Psoas muscle (tissue), 8 donors: Measurements from ENCODE around the gene MBOAT7. TPM values are rescaled to one million over a fixed set of nuclear protein-coding genes. Genes with fewer than 3 reads are reported as not detected.
A peak's percentile ranks its signal among the peaks of the same experiment; 100 is the strongest.
"Not testable (repeated sequence)": the region's sequence is repeated elsewhere in the genome, so short reads cannot be mapped to it uniquely, and the experiment has no call there.

Experiments used
- ATAC-seq, 4 donors: fragments of 200-7000 bp; cut with Tn5 transposase; one replicate each; pipeline ENCODE4 v1.9.1; 2020; ENCODE audit warnings: moderate library complexity in 3 of 4, mild to moderate bottlenecking in 2 of 4
- DNase-seq, 2 donors: peaks; one replicate each; pipeline ENCODE4 v3.0.0-alpha.2; 2020
- H3K27ac ChIP-seq: fragments of 200-600 bp; one replicate; pipeline ENCODE4 v1.8.0; 2022
- H3K27me3 ChIP-seq, 3 donors: fragments of 200-600 bp in 1 of 3; one replicate each; pipeline versions ENCODE4 v1.6.1 to v1.8.0; 2013 to 2022; ENCODE audit warnings: low read length in 2 of 3, mild to moderate bottlenecking in 2 of 3, moderate library complexity in 1 of 3; ENCODE audit not compliant: insufficient read depth in 3 of 3
- H3K36me3 ChIP-seq, 2 donors: fragments of 200-600 bp in 1 of 2; one replicate each; pipeline versions ENCODE4 v1.6.1 to v1.8.0; 2013 to 2022; ENCODE audit warnings: low read depth in 1 of 2, mild to moderate bottlenecking in 1 of 2, moderate library complexity in 1 of 2; ENCODE audit not compliant: insufficient read depth in 1 of 2
- H3K4me1 ChIP-seq: fragments of 200-600 bp; one replicate; pipeline ENCODE4 v1.8.0; 2022
- H3K4me3 ChIP-seq: fragments of 200-600 bp; one replicate; pipeline ENCODE4 v1.8.0; 2022; ENCODE audit warnings: mild to moderate bottlenecking
- H3K9me3 ChIP-seq: fragments of 200-600 bp; one replicate; pipeline ENCODE4 v1.8.0; 2022
- WGBS, 3 donors: extraction: QIAGEN DNeasy Blood & Tissue Kit; methylation state at CpG; one replicate each; pipeline versions ENCODE4 v1.1.6 to v1.1.7; 2013; 5-methylcytosine and 5-hydroxymethylcytosine counted together
- intact Hi-C, 2 donors: fragments of 100-400 bp; cut with DNase I; formaldehyde crosslinking; loops; one replicate each; pipeline versions ENCODE4 v1.11.0 to v1.14.2; 2022
- polyA plus RNA-seq, 3 donors: library from polyadenylated mRNA; stranded (reverse); fragments of 200-250 nt; gene quantifications; one replicate each; pipeline ENCODE4 v1.2.3, GENCODE V29; 2013
- total RNA-seq, 4 donors: library from RNA; stranded (reverse); fragmentation: NEBNext Ultra II Directional in 2 of 4; extraction: Animal tissue kit (Norgen Biotek cat#: 25700) in 2 of 4; gene quantifications; one replicate each; pipeline versions ENCODE4 v1.2.1 to v1.2.4, GENCODE V29; 2021 to 2023
- TF ChIP-seq, protein P1 (sequence below): fragments of 200-600 bp; IDR thresholded peaks from one replicate; pipeline ENCODE4 v1.8.0; 2022; ENCODE audit warnings: antibody characterized with exemption
- donor health status: healthy with polysubstance abuse.
- donor health status: DM: no; HTN: no; CAD: no; lungs with moderate emphysema.
- donor health status: Bipolar disorder and iron deficiency.
- donor health status: healthy.
- donor health status: DM: yes; HTN: yes; CAD: no.
- donor health status: DM: no; HTN: no; CAD: no.
- donor health status: DM: no; HTN: no; CAD: no.
- donor health status: DM: yes; HTN: yes; CAD: no.

MBOAT7 gene
- total and polyA plus RNA-seq, 7 donors: 6.2 to 17.8 (median 10.1) TPM

DNA sequence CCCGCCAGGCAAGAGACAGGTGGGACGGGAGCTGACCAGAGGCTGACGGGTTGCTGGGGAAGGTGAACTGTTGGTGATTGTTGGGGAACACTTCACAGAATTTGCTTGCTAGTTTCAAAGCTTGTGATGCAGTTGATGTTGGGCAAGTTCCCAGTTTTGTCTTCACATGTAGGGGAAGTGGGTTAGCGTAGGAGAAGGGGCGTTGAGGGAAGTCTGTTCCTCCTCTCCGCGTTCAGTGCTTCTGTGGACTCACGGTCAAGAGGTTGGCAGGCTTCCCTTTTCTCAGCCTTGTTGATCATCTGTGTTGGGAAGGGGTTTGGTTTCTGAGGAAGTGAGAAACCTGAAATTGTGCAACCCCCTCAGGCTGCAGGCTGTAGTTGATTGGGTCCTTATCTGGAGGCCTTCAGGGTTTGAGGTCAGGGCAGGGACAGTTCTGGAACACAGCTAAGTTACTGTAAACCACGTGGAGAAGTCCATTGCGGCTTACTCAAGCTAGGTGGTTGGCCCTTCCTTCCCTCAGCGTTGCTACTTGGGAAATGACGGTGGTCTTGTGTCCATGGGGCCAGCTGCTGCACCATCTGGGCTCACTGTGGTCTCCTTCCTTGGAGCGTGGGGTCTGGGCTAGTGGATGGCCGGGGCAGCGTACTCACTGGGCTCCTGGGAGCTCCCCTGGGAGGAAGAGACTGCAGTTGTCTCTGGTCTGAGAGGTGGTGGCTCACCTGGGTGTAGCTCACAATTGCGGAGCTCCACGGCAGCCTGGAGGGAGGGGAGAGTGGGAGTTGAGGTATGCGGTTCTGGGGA, 18.8 kb upstream of the MBOAT7 start:
- peaks cover 65% of the 10 kb centered on the region for H3K4me1 ChIP-seq
- 64 to 72% (median 66%) methylated on average over 18 of the region's 18 CpGs for WGBS, 3 donors
- H3K36me3 ChIP-seq: peaks cover 16 to 56% of the 10 kb centered on the region in 2 donors
- peak overlapping the region; percentile 79 for H3K27ac ChIP-seq
- DNase-seq: peak in 1 of 2 donors; percentile 73
- no peaks in the 10 kb centered on the region for H3K9me3 ChIP-seq
- ATAC-seq: peak; percentile 15 to 37 (median 22)
- H3K4me3 ChIP-seq: peak overlapping the region; percentile 18
- TF ChIP-seq, protein P1, sequence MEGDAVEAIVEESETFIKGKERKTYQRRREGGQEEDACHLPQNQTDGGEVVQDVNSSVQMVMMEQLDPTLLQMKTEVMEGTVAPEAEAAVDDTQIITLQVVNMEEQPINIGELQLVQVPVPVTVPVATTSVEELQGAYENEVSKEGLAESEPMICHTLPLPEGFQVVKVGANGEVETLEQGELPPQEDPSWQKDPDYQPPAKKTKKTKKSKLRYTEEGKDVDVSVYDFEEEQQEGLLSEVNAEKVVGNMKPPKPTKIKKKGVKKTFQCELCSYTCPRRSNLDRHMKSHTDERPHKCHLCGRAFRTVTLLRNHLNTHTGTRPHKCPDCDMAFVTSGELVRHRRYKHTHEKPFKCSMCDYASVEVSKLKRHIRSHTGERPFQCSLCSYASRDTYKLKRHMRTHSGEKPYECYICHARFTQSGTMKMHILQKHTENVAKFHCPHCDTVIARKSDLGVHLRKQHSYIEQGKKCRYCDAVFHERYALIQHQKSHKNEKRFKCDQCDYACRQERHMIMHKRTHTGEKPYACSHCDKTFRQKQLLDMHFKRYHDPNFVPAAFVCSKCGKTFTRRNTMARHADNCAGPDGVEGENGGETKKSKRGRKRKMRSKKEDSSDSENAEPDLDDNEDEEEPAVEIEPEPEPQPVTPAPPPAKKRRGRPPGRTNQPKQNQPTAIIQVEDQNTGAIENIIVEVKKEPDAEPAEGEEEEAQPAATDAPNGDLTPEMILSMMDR: no peak
- intact Hi-C loops: no loop called here
- no peaks in the 10 kb centered on the region for H3K27me3 ChIP-seq

- 76 to 84% (median 77%) methylated on average over 5 of the region's 5 CpGs for WGBS, 3 donors
- intact Hi-C loops: no loop called here
- TF ChIP-seq, protein P1: no peak
- Histone ChIP-seq H3K4me1 (peaks cover 70% of the 10 kb centered on the region), H3K9me3 (no peaks in the 10 kb centered on the region), H3K27ac (peak overlapping the region; percentile 53), H3K4me3 (peak overlapping the region; percentile 18), H3K36me3 (peaks cover 17 to 61% of the 10 kb centered on the region in 2 donors), H3K27me3 (no peaks in the 10 kb centered on the region)
- no peak for DNase-seq
- no peak for ATAC-seq
These were observed 18.2 kb upstream of the MBOAT7 start for GRCh38 chr19:54207676-54207982.

GRCh38 chr19:54207193-54207592, 17.8 kb upstream of the MBOAT7 start:
- intact Hi-C loops, H3K27ac ChIP-seq, ATAC-seq, H3K27me3 ChIP-seq, H3K9me3 ChIP-seq, DNase-seq: not testable (repeated sequence)
- Histone ChIP-seq H3K4me1 (peaks cover 74% of the 10 kb centered on the region), H3K4me3 (peak overlapping the region; percentile 18), H3K36me3 (peaks cover 21 to 66% of the 10 kb centered on the region in 2 donors)
- WGBS, 3 donors: 67 to 73% (median 69%) methylated on average over 23 of the region's 23 CpGs

- ATAC-seq (no peak), DNase-seq (no peak)
- Histone ChIP-seq H3K36me3 (peaks cover 24 to 70% of the 10 kb centered on the region in 2 donors), H3K4me1 (peaks cover 78% of the 10 kb centered on the region), H3K27me3 (no peaks in the 10 kb centered on the region), H3K4me3 (peak overlapping the region; percentile 18), H3K27ac (no peak overlapping the region), H3K9me3 (no peaks in the 10 kb centered on the region)
- 77 to 86% (median 80%) methylated on average over 13 of the region's 13 CpGs for WGBS, 3 donors
- intact Hi-C loops: no loop called here
- TF ChIP-seq, protein P1: no peak
These were observed 17.4 kb upstream of the MBOAT7 start for GRCh38 chr19:54206831-54207177.

- ATAC-seq: no peak
- H3K9me3 ChIP-seq: no peaks in the 10 kb centered on the region
- no peaks in the 10 kb centered on the region for H3K27me3 ChIP-seq
- no peak for DNase-seq
- H3K36me3 ChIP-seq: peaks cover 24 to 75% of the 10 kb centered on the region in 2 donors
- 87 to 93% (median 89%) methylated on average over 27 of the region's 27 CpGs for WGBS, 3 donors
- H3K4me3 ChIP-seq: peak overlapping the region; percentile 18
- TF ChIP-seq, protein P1: no peak
- peaks cover 81% of the 10 kb centered on the region for H3K4me1 ChIP-seq
- intact Hi-C loops: no loop called here
- H3K27ac ChIP-seq: peak overlapping the region; percentile 2
These were observed 16.9 kb upstream of the MBOAT7 start for GRCh38 chr19:54206030-54206830.
